NCI-H82 treated with DMSO at 0.1 percent for 48 hours (cell line): ENCODE data around the gene CLMN.

ENCODE experiments used
- DNase-seq: peaks from one replicate; lab custom pipeline; 2025; ENCODE audit not compliant: unreplicated experiment; lab: John Stamatoyannopoulos, UW

Gene CLMN

GRCh38 chr14:95322651-95323050 is 2.9 kb upstream of the CLMN start:
- no peak for DNase-seq

DNA sequence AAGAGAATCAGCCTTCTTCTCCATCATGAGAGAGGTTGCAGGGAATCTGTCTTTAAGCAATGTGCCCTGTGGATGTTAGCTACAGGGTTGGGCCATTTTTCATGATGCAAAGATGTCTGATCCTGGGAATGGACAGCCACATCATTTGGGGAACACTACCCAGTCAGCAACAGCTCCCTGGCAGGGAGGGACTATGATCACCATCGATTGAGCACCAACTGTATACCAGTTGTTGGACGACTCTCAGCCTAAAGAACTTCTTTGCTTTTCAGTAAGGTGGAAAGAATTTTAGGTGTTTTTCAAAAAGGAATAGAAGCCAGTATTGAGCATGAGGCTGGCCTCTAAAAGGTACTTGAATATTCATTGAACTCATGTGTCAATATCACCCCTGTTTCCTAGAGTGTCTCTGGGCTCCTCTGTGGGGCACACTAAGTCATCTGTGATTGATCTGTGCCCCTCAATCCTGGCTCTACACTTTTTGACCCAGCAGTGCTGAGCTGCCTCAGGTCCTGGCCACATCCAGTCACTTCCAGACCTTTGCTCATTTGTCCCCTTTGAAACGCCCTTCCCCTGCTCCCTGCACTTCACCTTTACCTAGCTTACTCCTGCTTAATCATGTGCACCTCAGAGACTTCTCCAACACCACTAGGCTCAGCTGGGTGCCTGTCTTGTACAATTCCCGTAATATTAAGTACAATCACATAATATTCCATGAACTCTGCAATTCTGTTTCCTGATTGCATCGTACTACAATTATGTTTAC is 2.2 kb upstream of the CLMN start:
- no peak for DNase-seq

- no peak for DNase-seq
These were observed 1.4 kb upstream of the CLMN start for GRCh38 chr14:95320955-95321600.

- no peak for DNase-seq
These were observed 579 bp upstream of the CLMN start for GRCh38 chr14:95320078-95320895.

- no peak for DNase-seq
These were observed 1.1 kb downstream of the CLMN start for GRCh38 chr14:95318399-95319311.

GRCh38 chr14:95317817-95318343 is 1.8 kb downstream of the CLMN start:
- no peak for DNase-seq

- DNase-seq, result peak; percentile 49
These were observed 2.9 kb downstream of the CLMN start for GRCh38 chr14:95316821-95317220.

GRCh38 chr14:95315579-95315978 is 4.1 kb downstream of the CLMN start:
- no peak for DNase-seq

GRCh38 chr14:95315156-95315555 is 4.6 kb downstream of the CLMN start:
- no peak for DNase-seq

GRCh38 chr14:95314609-95315008 is 5.1 kb downstream of the CLMN start:
- no peak for DNase-seq

- no peak for DNase-seq
These were observed 6.0 kb downstream of the CLMN start for GRCh38 chr14:95313707-95314106.

DNA sequence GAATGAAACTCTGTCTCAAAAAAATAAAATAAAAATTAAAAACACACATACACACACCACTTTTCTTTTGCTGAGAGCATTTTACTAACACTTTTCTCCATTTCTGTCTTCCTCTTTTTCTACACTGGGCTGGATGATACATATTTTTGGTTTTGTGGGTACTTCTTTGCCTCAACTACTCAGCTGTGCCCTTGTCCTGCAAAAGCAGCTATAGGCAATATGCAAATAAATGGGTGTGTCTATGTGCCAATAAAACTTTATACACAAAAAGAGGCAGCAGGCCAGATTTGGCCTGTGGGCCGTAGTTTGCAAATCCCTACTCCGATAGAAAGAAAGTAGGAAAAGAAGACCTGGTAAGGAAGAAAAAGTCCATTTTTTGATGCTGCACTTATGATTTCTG is 6.5 kb downstream of the CLMN start:
- DNase-seq, result no peak

DNA sequence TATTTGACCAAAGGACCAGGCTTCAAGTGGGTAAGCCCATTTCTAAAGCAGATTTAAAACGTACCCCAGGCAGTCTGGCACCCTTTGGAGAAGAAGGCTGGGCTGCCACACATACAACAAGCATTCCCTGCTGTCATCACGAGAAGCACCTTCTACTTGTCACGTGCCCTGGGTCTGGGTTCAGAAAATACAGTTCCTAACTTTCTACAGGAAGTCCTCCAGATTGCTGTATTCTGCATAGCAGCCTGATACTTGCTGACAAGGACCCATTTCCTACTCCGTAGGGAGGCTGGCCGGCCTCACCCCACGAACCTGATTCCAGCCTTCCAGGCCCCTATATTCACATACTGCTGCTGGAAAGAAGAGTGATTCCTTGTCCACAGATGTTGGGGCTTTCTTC is 7.4 kb downstream of the CLMN start:
- no peak for DNase-seq

- DNase-seq, result no peak
These were observed 8.0 kb downstream of the CLMN start for GRCh38 chr14:95311752-95312151.

GRCh38 chr14:95310635-95311380 is 8.9 kb downstream of the CLMN start:
- no peak for DNase-seq

GRCh38 chr14:95309261-95310051 is 10.3 kb downstream of the CLMN start:
- DNase-seq, result no peak

DNA sequence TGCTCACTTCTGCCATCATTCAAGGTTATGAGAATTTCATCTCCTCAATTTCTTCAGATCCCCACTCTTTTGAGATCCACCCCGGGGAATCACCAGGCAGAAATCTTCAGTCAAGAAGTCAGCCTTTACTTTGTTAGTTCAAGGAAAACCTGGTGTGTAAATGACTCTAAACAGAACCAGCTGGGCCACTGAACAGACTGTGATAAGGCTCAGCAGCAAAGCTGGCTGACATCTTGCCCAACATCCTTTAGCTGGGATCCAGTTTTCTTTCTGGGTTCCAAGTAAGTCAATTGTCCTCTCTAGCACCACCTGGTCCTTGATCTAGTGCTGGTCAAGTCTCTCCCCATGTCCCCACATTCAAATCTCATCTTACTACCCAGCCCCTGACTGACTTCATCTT is 11.6 kb downstream of the CLMN start:
- no peak for DNase-seq

- DNase-seq, result no peak
These were observed 12.2 kb downstream of the CLMN start for GRCh38 chr14:95307402-95308041.

GRCh38 chr14:95305940-95306339 is 13.8 kb downstream of the CLMN start:
- DNase-seq, result no peak
